ENCODE results near the gene TESMIN. TPM values are rescaled to one million over a fixed set of nuclear protein-coding genes. Genes with fewer than 3 reads are reported as not detected.

Gene TESMIN
- polyA plus RNA-seq, 1 experiment: 1.5 TPM

- Histone ChIP-seq H3K27me3 (ENCODE audit: control insufficient read depth, insufficient read depth, low read length) (no peaks in the 10 kb centered on the region), H3K36me3 (ENCODE audit: control insufficient read depth, insufficient read depth, low read length) (peaks cover 24% of the 10 kb centered on the region), H3K4me3 (ENCODE audit: low read depth, low read length) (no peak overlapping the region)
- ChIA-PET CTCF (no interaction called here), POLR2A (no interaction called here)
- DNase-seq (ENCODE audit: low read depth): no peak
- TF ChIP-seq, protein P1, sequence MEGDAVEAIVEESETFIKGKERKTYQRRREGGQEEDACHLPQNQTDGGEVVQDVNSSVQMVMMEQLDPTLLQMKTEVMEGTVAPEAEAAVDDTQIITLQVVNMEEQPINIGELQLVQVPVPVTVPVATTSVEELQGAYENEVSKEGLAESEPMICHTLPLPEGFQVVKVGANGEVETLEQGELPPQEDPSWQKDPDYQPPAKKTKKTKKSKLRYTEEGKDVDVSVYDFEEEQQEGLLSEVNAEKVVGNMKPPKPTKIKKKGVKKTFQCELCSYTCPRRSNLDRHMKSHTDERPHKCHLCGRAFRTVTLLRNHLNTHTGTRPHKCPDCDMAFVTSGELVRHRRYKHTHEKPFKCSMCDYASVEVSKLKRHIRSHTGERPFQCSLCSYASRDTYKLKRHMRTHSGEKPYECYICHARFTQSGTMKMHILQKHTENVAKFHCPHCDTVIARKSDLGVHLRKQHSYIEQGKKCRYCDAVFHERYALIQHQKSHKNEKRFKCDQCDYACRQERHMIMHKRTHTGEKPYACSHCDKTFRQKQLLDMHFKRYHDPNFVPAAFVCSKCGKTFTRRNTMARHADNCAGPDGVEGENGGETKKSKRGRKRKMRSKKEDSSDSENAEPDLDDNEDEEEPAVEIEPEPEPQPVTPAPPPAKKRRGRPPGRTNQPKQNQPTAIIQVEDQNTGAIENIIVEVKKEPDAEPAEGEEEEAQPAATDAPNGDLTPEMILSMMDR (IDR thresholded peaks at IDR 0.05; ENCODE audit: insufficient read depth, low read depth, low read length): no peak
These were observed 32.0 kb upstream of the TESMIN start for GRCh38 chr11:68783216-68783821.

DNA sequence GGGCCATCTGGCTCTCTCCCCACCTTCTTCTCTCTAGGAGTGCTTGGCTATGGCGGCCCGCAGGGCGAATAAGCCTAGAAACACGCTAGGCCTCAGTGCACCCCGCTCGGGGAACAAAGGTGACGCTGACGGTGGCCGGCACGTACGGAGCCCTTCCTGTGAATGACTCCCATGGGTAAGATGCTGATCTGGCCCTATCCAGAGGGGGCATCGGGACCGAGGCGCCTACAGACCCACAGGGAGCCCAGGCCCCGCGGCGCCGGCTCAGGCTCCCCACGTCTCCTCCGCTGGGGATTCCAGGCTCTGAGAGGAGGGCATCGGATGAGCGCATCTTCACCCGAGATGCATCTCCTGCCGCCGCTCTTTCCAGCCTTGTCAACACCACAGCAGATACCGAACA lies 31.4 kb upstream of the TESMIN start:
- ChIA-PET POLR2A (no interaction called here), CTCF (no interaction called here)
- no peak for DNase-seq (ENCODE audit: low read depth)
- peaks cover 25% of the 10 kb centered on the region for H3K36me3 ChIP-seq (ENCODE audit: control insufficient read depth, insufficient read depth, low read length)
- no peak overlapping the region for H3K4me3 ChIP-seq (ENCODE audit: low read depth, low read length)
- H3K27me3 ChIP-seq (ENCODE audit: control insufficient read depth, insufficient read depth, low read length): no peaks in the 10 kb centered on the region
- TF ChIP-seq, protein P1 (IDR thresholded peaks at IDR 0.05; ENCODE audit: insufficient read depth, low read depth, low read length): no peak

GRCh38 chr11:68780829-68781228 lies 29.5 kb upstream of the TESMIN start:
- peaks cover 29% of the 10 kb centered on the region for H3K36me3 ChIP-seq (ENCODE audit: control insufficient read depth, insufficient read depth, low read length)
- no peak for DNase-seq (ENCODE audit: low read depth)
- CTCF ChIA-PET: interaction anchor here (0.6 kb wide), 1 partner anchor 168 kb away, joined by 3 read pairs; no protein-coding TSS in a partner anchor
- H3K27me3 ChIP-seq (ENCODE audit: control insufficient read depth, insufficient read depth, low read length): no peaks in the 10 kb centered on the region
- TF ChIP-seq, protein P1 (IDR thresholded peaks at IDR 0.05; ENCODE audit: insufficient read depth, low read depth, low read length): no peak
- no peak overlapping the region for H3K4me3 ChIP-seq (ENCODE audit: low read depth, low read length)
- POLR2A ChIA-PET: no interaction called here

DNA sequence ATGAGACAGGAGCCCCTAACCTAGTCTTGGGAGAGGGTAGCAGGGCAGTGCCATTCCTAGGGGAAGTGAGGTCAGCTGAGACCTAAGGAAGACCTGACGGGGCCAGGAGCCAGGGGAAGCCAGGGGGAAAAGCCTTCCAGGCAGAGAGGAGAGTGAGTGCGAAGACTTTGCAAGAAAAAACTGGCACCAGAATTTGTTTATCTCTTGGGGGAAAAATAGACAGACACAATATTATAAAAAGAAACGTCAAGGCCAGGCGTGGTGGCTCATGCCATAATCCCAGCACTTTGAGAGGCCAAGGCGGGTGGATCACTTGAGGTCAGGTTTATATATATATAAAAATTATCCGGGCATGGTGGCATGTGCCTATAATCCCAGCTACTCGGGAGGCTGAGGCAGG lies 26.9 kb upstream of the TESMIN start:
- POLR2A ChIA-PET: no interaction called here
- no peak for DNase-seq (ENCODE audit: low read depth)
- H3K27me3 ChIP-seq (ENCODE audit: control insufficient read depth, insufficient read depth, low read length): no peaks in the 10 kb centered on the region
- CTCF ChIA-PET: interaction anchor here (2.0 kb wide), 2 partner anchors 20 to 112 kb away, joined by 6 to 7 read pairs; no protein-coding TSS in a partner anchor
- TF ChIP-seq, protein P1 (IDR thresholded peaks at IDR 0.05; ENCODE audit: insufficient read depth, low read depth, low read length): no peak
- no peak overlapping the region for H3K4me3 ChIP-seq (ENCODE audit: low read depth, low read length)
- H3K36me3 ChIP-seq (ENCODE audit: control insufficient read depth, insufficient read depth, low read length): peaks cover 33% of the 10 kb centered on the region

GRCh38 chr11:68776442-68777235 lies 25.3 kb upstream of the TESMIN start:
- Histone ChIP-seq H3K27me3 (ENCODE audit: control insufficient read depth, insufficient read depth, low read length) (no peaks in the 10 kb centered on the region), H3K4me3 (ENCODE audit: low read depth, low read length) (no peak overlapping the region), H3K36me3 (ENCODE audit: control insufficient read depth, insufficient read depth, low read length) (peaks cover 32% of the 10 kb centered on the region)
- ChIA-PET POLR2A (no interaction called here), CTCF (interaction anchor here (0.6 to 2.0 kb wide), 3 partner anchors 20 to 113 kb away, joined by 5 to 7 read pairs (median 6); no protein-coding TSS in a partner anchor)
- TF ChIP-seq, protein P1 (IDR thresholded peaks at IDR 0.05; ENCODE audit: insufficient read depth, low read depth, low read length): no peak
- no peak for DNase-seq (ENCODE audit: low read depth)

Measured in BJ (cell line).